Fibroblast of skin of left biceps (primary cell): ENCODE measurements around the gene MAPK8.
"Not testable (repeated sequence)": the region's sequence is repeated elsewhere in the genome, so short reads cannot be mapped to it uniquely, and the experiment has no call there.

Source experiments
- DNase-seq, 2 experiments: peaks; one replicate each; pipeline ENCODE4 v3.0.0-alpha.2; 2013; ENCODE audit warnings: low read depth in 2 of 2

Gene MAPK8

DNA sequence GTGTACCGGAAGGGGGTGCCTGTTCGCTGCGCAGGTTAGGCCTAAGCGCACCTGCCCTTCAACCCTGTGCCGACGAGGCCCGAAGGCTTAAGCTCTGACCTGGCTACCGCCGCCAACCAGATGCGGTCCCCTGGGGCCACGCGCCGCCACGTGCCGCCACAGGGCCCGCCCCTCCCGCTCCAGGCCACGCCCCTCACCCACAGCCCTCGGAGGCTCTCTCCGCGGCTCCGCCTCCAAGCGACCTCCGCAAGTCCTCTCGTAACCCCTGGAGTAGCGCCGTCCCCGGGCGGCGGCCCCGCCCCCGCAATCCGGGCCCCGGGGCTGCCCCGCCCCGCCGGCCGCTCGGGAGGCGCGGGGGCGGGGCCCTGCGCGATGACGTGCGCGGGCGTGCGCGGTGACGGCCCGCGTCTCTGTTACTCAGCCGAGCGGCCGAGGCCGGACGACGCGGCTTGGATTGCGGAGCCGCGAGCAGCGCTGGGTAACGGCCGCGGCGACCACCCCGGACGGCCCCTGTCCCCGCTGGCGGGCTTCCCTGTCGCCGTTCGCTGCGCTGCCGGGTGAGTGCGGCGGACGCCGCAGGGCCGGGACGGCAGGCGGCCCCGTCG lies at the start of gene MAPK8:
Gene MAPK8, plus strand, starts transcription at position 413 of the 605 bp plus-strand sequence. CDS start 94,984 bp downstream, outside the sequence.
- DNase-seq, result peak; percentile 61 to 70

DNA sequence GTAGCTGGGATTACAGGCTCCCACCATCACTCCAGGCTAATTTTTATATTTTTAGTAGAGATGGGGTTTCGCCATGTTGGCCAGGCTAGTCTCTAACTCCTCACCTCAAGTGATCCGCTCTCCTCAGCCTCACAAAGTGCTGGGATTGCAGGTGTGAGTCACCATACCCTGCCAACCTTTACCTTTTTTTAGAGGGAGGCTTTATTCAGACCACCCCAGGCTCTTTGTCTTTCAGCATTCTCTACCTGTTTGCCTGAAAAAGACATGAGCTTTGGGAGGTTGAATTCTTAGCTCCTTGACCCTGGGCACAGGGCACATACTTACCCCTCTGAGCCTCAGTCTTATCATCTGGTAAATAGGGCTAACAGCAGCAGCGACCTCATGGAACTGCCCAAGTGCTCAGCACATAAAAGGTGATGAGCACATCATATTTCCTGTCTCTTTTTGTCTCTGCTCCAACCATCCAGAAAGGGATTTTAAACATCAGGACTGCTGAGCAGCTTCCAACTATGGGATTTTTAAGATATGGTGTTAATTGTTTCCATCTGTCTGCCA lies 49.0 kb upstream of the MAPK8 start:
- DNase-seq, result peak in 1 of 2 experiments; percentile 6

DNA sequence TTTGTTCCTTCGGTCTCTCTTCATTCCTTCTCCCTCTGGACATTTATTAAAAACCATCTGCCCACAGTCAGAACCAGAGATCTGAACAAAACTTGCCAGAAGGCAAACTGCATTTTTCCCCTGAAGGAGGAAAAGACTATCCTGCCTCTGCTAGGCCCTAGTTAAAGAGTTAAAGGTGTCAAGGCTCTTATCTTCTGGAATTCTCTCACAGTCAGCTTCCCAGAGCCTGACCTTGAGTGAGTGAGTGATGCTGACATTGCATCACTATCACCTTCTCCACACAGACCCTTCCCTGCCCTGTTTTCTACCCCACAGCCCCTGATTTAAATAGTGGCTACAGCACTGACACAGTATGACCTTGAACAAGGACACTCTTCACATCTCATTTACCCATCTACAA lies 48.4 kb upstream of the MAPK8 start:
- DNase-seq, result no peak

DNA sequence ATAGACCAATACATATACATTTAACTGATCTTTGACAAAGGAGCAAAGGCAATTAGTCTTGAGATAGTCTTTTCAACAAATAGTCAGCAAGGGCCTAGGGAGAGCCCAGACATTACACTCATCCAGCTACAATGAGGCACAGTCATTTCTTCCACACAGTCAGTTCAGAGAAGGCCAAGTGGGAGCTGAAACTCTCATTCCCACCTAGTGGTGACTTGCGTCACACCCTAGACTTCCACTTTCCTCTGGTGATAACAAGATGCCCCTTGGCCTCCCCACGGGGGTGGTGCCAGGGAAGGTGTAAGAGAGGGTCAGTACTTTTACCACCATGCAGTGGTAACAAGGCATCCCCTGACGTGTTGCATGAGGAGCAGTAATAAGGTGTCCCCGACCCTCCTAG lies 39.9 kb upstream of the MAPK8 start:
- DNase-seq, result no peak

DNA sequence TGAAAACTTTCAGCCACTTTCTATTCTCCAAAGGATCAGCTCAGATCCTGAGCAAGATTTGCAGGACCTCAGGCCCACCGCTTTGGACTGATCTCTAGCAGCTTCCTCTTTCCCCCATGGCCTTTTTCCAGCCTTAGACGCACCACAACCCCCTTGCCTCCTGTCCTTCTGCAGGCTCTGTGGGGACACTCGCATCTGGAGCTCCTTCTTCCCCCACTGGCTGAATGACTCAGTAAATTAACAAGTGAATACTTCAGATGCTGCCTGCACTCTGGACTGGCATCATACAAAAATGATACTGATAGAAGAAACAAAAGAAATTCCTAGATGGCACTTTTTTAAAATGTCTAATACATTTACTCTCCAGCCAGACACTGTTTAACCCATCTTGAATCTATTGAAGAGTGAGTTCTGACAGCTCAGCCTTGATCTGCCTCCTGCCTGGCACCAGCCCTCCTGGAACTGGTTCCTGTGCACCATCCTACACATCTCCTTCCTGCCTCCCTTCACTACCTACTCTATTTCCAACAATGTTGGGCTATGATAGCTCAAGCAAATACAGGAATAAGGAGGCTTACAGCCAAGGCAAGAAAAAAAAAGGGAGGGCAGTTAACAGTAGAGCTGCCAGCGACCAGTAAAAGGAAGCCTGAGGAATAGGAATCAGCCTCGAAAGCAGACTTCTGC lies 35.3 kb upstream of the MAPK8 start:
- DNase-seq, result no peak

DNA sequence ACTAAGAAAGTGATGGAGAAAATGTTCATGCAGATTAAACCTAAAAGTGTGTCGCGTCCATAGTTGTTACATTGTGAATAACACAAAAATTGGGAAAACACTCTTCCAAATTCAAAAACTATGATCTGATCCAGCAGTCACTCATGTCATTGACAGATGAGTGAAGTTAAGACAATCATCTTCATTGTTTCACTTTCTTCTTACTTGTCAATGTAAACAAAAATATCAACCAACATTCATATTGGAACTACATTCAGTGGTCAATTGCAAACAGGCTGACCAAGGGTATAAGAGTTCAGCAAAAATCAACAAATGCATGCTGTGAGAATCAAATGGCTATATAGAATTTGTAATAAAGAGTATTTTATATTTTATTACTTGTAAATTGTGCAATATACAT lies 33.8 kb upstream of the MAPK8 start:
- DNase-seq, result no peak

DNA sequence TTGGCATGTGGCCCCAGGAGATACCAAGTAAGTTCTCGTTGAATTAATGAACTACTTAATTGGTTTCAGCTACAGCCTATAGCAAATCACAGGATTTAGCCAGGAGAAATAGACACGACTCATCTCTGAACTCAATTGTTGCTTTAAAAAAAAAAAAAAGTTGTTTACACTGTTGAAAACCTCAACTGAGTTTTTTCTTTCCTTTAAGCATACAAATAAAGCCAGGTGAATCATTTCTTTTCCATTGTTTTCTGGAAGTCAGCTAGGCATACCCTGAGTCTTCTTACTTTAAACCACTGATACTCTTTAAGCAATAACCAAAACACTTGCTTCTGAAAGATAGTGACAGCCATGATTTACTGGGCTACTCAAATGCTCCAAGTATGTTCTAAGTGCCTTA lies 32.7 kb upstream of the MAPK8 start:
- no peak for DNase-seq

DNA sequence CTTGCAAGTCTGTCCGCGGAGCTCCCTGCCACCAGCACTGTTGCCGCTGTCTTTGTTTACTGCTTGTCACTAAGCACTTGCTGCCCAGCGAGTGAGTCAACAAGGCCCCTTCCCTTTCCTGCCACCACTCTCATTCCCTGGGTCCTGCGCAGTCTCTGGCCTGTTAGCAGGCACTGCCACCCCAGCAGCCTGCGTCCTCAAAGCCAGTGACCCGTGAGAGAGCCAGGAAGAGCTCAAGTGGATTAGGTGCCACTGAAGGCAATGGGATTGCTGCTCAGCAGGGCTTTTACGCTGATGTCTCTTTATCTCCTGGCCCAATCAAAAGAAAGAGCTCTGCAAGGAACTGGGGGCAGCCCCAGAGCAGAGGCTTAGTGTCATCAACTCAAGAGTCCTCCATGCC lies 31.8 kb upstream of the MAPK8 start, which contains the start of gene FRMPD2:
Gene FRMPD2, minus strand, starts transcription at position 61 of the 400 bp plus-strand sequence. CDS start 129 bp downstream, outside the sequence.
- DNase-seq, result no peak

DNA sequence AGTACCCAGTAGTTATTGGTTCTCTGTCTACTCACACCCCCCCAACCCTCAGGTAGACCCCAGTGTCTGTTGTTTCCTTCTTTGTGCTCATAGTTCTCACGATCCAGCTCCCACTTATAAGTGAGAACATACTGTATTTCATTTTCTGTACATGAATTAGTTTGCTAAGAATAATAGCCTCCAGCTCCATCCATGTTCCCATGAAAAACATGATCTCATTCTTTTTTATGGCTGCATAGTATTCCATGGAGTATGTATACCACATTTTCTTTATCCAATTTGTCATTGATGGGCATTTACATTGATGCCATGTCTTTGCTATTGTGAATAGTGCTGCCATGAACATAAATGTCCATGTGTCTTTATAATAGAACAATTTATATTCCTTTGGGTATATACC lies 29.4 kb upstream of the MAPK8 start:
- no peak for DNase-seq

DNA sequence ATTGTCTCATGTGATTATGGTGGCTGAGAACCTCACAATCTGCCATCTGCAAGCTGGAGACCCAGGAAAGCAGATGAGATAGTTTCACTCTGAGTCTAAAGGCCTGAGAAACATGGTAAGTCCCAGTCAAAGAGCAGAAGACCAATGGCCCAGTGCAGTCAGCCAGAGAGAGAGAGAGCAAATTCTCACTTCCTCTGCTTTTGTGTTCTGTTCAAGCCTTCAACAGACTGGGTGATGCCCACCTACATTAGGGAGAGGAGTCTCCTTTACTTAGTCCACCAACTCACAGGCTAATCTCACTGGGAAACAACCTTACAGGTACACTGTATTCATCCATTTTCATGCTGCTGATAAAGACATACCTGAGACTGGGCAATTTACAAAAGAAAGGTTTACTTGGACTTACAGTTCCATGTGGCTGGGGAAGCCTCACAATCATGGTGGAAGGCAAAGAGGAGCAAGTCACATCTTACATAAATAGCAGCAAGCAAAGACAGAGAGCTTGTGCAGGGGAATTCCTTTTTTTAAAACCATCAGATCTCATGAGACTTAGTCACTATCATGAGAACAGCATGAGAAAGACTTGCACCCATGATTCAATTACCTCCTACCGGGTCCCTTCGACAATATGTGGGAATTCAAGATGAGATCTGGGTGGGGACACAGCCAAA lies 27.3 kb upstream of the MAPK8 start:
- DNase-seq, result no peak

DNA sequence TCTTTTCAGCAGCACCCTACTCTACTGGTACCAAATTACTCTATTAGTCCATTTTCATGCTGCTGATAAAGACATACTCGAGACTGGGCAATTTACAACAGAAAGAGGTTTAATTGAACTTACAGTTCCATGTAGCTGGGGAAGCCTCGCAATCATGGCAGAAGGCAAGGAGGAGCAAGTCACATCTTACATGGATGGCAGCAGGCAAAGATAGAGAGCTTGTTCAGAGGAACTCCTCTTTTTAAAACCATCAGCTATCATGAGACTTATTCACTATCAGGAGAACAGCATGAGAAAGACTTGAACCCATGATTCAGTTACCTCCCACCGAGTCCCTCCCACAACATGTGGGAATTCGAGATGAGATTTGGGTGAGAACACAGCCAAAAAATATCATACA lies 24.8 kb upstream of the MAPK8 start:
- not testable (repeated sequence) for DNase-seq

DNA sequence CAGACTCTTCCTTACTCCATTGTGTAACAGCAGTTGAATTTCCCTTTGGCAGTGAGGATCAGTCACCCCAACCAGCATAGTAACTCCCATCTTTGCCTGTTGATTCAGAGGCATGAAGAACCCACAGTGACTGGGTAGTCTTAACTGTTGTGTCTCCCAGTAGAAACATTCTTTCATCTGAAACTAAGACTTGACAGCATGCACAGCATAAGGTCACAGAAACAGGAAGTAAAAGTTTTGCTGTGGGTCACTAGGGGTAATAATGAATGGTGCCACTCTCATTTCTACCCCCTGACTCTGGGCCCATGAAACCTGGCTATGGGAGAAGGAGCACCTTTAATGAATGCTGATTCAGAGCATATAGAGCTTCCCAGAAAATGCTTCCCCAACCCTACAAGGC lies 23.6 kb upstream of the MAPK8 start:
- DNase-seq, result no peak

DNA sequence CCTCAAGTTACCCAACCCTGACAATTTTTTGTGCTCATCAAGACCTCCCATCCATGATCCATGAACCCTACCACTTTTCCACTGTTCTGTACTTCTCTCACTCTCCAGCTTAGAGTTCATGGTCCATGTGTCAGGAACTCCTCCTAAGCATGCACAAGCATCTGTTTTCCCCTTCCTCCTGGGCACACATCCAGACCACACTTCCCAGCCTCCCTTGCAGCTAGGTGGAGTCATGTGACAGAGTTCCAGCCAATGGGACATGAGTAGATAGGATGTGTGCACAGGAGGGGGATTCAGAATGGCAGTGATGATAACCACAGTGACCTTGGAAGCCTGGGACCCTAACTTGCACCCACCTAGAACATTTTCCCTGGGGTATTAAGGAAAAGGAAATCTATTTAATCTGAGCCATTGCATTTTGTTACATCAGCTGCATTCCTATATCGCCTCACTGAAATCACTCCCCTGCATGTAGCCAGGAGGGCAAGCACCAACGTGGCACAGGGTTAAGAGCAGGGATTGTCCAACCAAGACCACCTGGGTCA lies 22.4 kb upstream of the MAPK8 start:
- DNase-seq, result no peak

DNA sequence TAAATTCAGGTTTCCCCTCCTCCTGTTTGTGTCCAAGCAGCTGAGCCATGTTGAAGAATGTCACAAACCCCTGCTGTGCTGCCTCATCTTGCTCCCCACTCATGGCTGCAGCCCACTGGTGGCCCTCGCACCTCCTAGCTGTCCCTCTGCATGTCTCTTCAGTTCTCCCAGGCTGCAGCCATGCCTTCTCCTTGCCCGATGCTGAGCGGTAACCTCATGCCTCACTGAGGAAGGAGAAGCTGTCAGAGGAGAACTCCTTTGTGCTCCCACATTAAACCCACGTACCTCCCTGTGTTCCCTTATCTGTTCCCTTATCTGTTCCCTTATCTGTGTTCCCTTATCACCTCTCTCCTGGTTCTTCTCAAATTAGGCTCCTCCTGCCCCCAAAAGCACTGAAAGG lies 21.7 kb upstream of the MAPK8 start:
- no peak for DNase-seq

DNA sequence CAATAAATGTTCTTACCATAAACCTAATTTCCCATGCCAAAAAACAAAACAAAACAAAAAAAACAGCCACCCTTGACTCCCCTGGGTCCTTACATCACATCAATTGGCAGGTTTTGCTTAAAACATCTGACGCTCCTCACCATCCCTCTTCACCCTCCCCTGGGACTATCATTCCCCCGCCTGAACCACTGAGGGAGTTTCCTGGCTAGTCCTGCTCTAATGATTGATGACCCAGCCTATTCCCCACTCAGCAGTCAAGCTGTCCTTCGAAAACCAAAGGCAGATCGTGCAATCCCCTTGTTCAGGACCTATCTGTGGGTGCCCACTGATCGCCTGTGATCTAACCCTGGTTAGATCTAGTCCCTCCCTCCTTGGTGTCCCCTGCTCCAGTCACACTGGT lies 20.8 kb upstream of the MAPK8 start:
- DNase-seq, result no peak

DNA sequence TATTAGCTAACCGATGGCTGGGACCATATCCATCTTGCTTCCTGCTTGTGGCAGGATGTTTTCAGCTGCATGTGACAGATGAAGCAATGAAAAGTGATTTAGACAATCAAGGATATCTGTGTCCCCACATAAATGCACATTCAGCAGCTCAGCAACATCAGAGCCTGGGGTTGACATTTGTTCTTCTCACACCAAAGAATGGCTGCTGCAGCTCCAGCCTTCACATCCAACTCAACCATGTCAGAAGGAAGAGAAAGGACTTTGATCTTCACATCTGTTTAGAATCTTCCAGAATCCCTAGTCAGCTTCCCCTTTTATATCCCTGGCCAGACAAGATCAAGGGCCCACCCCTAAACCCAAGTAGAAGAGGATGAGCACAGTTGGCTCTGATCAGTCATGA lies 20.1 kb upstream of the MAPK8 start:
- no peak for DNase-seq

DNA sequence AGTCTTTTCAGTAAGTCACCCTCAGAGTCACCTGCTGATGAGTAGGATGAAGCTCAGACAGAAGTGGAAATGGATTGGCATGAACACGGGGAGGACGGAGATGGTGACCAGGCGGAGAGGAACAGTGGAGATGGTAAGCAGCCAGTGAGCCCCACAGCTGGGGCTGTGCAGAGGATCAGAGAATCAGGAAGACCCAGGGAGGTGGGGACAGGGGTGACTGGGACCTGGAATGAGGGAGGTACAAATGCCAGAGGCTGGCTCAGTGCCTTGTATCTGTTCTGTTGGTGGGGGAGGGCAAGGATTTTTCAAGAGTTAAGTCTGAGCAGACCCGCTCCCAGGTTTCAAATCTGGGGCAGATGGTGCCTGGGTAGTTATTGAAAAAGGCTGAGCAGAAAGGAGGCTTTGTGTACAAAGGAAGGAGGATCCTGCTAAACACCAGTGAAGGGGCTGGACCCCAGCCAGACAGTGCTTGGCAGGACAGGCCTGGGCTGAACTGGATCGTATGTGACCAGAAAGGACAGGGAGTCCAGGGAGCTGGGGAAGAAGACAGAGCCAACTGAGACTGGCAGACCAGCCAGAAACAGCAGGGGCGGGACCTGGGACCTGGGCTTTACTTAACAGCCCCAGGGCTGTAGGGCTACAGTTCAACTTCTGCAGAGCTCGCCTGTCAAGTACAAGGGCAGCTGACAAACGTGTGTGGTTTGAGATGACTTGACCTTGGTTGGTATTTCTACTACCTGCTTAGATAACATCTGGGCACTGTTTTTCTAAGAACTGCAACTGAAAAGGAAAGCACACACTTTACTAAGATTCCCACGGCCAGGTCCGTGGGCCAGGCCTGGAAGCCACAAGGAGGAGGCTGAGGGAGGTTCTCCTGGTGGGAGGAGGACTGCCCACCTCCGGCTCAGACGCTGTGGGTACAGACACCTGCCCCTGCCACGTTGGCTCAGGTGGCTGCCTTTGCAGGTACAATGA lies 18.8 kb upstream of the MAPK8 start:
- no peak for DNase-seq

DNA sequence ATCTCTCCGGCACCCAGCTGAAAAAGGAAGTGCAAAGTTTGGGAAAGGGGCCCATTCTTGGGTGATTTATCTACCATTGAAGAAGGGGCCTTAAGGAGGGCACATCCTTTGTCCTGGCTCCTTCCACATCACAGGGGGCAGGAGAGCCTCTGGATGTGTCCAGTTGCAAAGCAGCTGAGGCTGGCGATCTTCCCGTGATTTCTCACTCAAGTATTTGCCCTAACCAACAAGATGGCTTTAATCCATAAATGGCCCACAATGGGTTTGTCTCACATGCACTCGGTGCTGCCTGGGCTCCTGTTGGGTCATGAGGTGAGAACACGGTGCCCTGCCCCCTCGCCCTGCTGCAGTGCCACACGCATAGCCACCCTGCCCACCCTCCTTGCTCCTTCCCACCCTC lies 17.8 kb upstream of the MAPK8 start:
- DNase-seq, result no peak

DNA sequence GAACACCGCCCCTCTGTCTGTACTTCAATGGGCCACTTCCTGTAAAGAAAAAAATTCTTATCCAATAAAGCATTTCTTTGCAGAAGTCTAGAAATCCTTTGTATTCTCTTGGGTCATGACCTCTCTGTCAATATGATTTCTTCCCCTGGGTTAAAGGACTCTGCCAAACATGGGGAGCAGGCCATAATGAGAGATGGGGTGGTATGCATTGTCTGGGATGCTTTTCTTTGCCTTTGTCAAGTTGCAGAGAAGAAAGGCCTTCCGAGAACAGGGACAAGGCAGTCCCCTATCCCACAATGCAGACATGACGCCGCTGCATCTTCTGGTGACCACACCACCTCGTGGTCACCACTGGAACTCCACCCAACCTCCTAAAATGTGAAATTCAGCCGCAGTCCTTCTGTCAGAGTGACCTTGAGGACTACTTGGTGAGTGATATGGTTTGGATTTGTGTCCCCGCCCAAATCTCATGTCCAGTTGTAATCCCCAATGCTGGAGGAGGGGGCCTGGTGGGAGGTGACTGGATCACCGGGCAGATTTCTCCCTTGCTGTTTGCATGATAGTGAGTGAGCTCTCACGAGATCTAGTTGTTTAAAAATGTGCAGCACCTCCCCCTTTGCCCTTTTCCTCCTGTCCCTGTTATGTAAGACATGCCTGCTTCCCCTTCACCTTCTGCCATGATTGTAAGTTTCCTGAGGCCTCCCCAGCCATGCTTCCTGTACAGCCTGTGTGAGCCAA lies 16.8 kb upstream of the MAPK8 start:
- DNase-seq, result no peak

DNA sequence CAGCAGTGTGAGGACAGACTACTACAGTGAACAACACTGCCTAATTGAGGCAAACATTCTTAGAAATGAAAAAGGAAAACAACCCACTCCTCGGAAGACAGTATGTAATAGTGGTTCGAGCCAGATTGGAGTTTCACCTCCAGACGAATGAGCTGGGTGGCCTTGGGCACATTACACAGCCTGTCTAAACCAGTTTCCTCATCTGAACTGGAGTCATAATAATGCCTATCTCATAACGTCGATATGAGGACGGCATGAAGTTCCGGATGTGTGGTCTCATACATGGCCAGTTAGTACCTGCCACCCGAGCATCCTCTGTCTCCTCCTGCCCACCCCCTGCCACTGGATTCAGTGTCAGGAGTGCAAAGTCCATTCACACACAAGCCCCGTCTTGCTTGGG lies 16.2 kb upstream of the MAPK8 start:
- DNase-seq, result no peak

DNA sequence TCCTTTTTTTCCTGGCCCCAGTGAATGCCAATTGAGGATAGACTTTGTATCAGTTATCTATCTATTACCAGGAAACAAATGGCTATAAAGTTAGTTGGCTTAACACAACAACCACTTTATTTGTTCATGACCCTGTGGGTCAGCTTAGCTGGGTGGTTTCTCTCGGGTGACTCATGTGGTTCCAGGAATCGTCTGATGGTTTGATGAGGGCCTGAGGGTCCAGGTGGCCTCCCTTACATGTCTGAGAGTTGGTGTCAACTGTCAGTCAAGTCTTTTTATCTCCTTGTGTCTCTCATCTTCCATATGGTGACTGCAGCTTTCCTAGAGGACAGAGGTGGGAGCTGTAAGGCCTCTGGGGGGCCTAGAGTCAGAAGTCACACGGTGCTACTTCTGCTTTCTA lies 15.3 kb upstream of the MAPK8 start:
- DNase-seq, result no peak
